Esophagus squamous epithelium (tissue), 4 donors: ENCODE results near the gene BRSK2.

Experiments used
- CTCF ChIP-seq, 6 experiments: fragments of 450-650 bp in 4 of 6; fragments of 200-600 bp in 2 of 6; sonication (generic) in 2 of 6; IDR thresholded peaks; one replicate each; pipeline ENCODE4 v1.5.1; 2016 to 2019; ENCODE audit warnings: antibody characterized with exemption in 6 of 6, mild to moderate bottlenecking in 4 of 6, moderate library complexity in 4 of 6
- POLR2A ChIP-seq, 4 donors: fragments of 450-650 bp; IDR thresholded peaks; one replicate each; pipeline ENCODE4 v1.6.1; 2017; ENCODE audit warnings: antibody characterized with exemption in 4 of 4, mild to moderate bottlenecking in 4 of 4, moderate library complexity in 3 of 4

GRCh38 chr11:1507381-1508140, 117.8 kb downstream of the BRSK2 start:
- no peak for TF ChIP-seq POLR2A (IDR thresholded peaks at IDR 0.05)
- TF ChIP-seq CTCF (IDR thresholded peaks at IDR 0.05): no peak
